HG03469 (cell line): ENCODE measurements around the gene CD69.
"Not testable (repeated sequence)": the region's sequence is repeated elsewhere in the genome, so short reads cannot be mapped to it uniquely, and the experiment has no call there.

ENCODE experiments used
- ATAC-seq: cut with Tn5 transposase; IDR thresholded peaks from one replicate; pipeline ENCODE4 v1.9.1; 2021; ENCODE audit warnings: mild to moderate bottlenecking, moderate library complexity, moderate number of reproducible peaks; ENCODE audit not compliant: unreplicated experiment

CD69 gene

GRCh38 chr12:9751204-9752144 lies 9.2 kb downstream of the CD69 start:
- no peak for ATAC-seq

- no peak for ATAC-seq
Measured at GRCh38 chr12:9750276-9751203, 10.2 kb downstream of the CD69 start.

- ATAC-seq: no peak
Measured at GRCh38 chr12:9749640-9750039, 11.1 kb downstream of the CD69 start.

- ATAC-seq: no peak
Measured at GRCh38 chr12:9745199-9745598, 15.5 kb downstream of the CD69 start.

GRCh38 chr12:9742661-9743060 lies 18.0 kb downstream of the CD69 start:
- no peak for ATAC-seq

- ATAC-seq: peak; percentile 55
Measured at GRCh38 chr12:9741726-9742125, 19.0 kb downstream of the CD69 start.

GRCh38 chr12:9740106-9740750 lies 20.5 kb downstream of the CD69 start:
- ATAC-seq: no peak

- not testable (repeated sequence) for ATAC-seq
Measured at GRCh38 chr12:9739404-9740105, 21.1 kb downstream of the CD69 start.

GRCh38 chr12:9738905-9739304 lies 21.8 kb downstream of the CD69 start:
- not testable (repeated sequence) for ATAC-seq

- ATAC-seq: no peak
Measured at GRCh38 chr12:9736936-9737705, 23.6 kb downstream of the CD69 start.

- no peak for ATAC-seq
Measured at GRCh38 chr12:9735601-9736000, 25.1 kb downstream of the CD69 start.

GRCh38 chr12:9732921-9733461 lies 27.7 kb downstream of the CD69 start, which contains the start of gene CLECL1:
Gene CLECL1 (minus strand): TSS chr12:9733097.
- peak; percentile 27 for ATAC-seq

- no peak for ATAC-seq
Measured at GRCh38 chr12:9731797-9732196, 28.9 kb downstream of the CD69 start.

- no peak for ATAC-seq
Measured at GRCh38 chr12:9731393-9731792, 29.3 kb downstream of the CD69 start.

- ATAC-seq: no peak
Measured at GRCh38 chr12:9730591-9730990, 30.1 kb downstream of the CD69 start.

GRCh38 chr12:9730011-9730410 lies 30.7 kb downstream of the CD69 start:
- ATAC-seq: no peak

- no peak for ATAC-seq
Measured at GRCh38 chr12:9729082-9729481, 31.6 kb downstream of the CD69 start.

- ATAC-seq: no peak
Measured at GRCh38 chr12:9727813-9728212, 32.9 kb downstream of the CD69 start.

GRCh38 chr12:9725213-9725870 lies 35.4 kb downstream of the CD69 start:
- ATAC-seq: no peak
